Body of pancreas (tissue), 4 donors: ENCODE results near the gene COBL. TPM values are rescaled to one million over a fixed set of nuclear protein-coding genes. Genes with fewer than 3 reads are reported as not detected.

Source experiments
- ATAC-seq: fragments of 150-250 bp; one replicate; pipeline ENCODE4 v1.9.1; 2016
- DNase-seq, 4 donors: peaks; one replicate each; pipeline ENCODE4 v3.0.0-alpha.2; 2019
- H3K27ac ChIP-seq, 4 donors: fragments of 200-600 bp; sonication (generic); 1 replicate in 3 of 4; 2 replicates in 1 of 4; pipeline versions ENCODE4 v1.5.1 to v1.6.1; 2016 to 2019; ENCODE audit warnings: mild to moderate bottlenecking in 1 of 4, mixed read lengths in 1 of 4, moderate library complexity in 1 of 4
- H3K27me3 ChIP-seq, 2 donors: fragments of 200-600 bp; sonication (generic); one replicate each; pipeline ENCODE4 v1.6.0; 2016; ENCODE audit warnings: mild to moderate bottlenecking in 1 of 2
- H3K36me3 ChIP-seq, 2 donors: fragments of 200-600 bp; sonication (generic); replicated peaks in 1 of 2; 2 replicates each; pipeline ENCODE4 v1.5.1; 2016; ENCODE audit warnings: low read depth in 2 of 2; ENCODE audit not compliant: insufficient read depth in 1 of 2
- H3K4me1 ChIP-seq: fragments of 200-600 bp; sonication (generic); one replicate; pipeline ENCODE4 v1.6.0; 2016
- H3K4me3 ChIP-seq, 2 donors: fragments of 200-600 bp; sonication (generic); 1 replicate in 1 of 2; 2 replicates in 1 of 2; pipeline ENCODE4 v1.5.1; 2016 to 2019
- H3K9me3 ChIP-seq, 3 donors: fragments of 200-600 bp; sonication (generic); 1 replicate in 2 of 3; 2 replicates in 1 of 3; pipeline ENCODE4 v1.5.1; 2016
- POLR2A ChIP-seq, 3 donors: fragments of 450-650 bp; IDR thresholded peaks; one replicate each; pipeline ENCODE4 v1.6.1; 2016; ENCODE audit warnings: antibody characterized with exemption in 3 of 3, mild to moderate bottlenecking in 2 of 3
- WGBS, 2 donors: methylation state at CpG; one replicate each; pipeline ENCODE4 v1.1.5; 2017; 5-methylcytosine and 5-hydroxymethylcytosine counted together
- intact Hi-C: fragments of 100-400 bp; cut with DNase I; formaldehyde crosslinking; loops from one replicate; pipeline ENCODE4 v1.15.1; 2023
- total RNA-seq, 2 donors: library from RNA; depleted of rRNA; stranded (reverse); fragments of >200 nt; gene quantifications; one replicate each; pipeline ENCODE4 v1.1.0, GENCODE V29; 2016
- TF ChIP-seq, protein P1 (sequence below), 7 experiments: fragments of 450-650 bp in 4 of 7; fragments of 200-600 bp in 3 of 7; sonication (generic) in 3 of 7; IDR thresholded peaks; one replicate each; pipeline ENCODE4 v1.5.1; 2016 to 2019; ENCODE audit warnings: antibody characterized with exemption in 7 of 7

COBL gene
- total RNA-seq, 2 donors from 2014 or later: 22.3 to 25.4 TPM

DNA sequence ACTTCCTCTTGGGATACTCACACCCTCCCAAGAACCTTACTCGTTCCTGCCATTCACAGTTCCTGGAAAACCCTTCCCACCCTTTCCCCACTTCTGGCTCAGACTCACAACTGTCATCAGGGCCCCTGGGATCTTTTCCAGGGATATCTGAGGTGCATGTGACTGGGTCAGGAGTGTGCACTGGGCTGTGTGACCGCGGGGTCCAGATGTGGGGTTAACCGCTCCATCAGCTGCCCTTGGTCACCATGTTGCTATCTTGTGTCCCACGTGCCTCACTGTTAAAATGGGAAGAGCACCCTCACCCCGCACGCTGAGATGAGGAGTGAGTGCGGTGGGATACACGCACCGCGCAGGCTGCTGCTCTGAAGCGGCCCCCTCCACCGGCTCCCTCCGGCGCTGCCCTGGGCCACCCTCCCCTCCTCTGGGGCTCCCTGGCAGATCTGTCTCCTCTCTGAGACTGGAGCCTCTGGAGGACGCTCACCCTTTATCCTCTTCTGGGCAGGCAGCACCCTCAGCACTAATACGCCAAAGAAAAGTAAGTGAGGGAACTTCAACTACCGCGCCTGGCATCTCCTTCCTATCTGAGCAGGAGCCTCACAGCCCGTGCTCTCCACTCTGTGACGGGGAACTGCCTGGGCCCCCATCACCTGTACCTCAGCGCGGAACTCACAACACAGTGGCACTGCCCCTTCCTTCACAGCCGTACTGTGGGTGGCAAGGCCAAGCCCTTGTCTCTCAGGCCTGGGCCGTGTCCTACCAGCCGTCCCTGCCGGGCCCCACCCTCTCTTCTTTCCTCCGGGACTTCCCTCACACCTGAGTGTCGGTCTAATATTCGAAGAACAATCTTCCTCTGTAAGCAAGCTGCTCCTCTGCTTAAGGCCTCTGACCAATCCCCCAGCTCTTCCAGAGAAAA lies 15.6 kb downstream of the COBL start:
- DNase-seq: no peak
- Histone ChIP-seq H3K4me3 (no peak overlapping the region), H3K27ac (no peak overlapping the region), H3K36me3 (no peaks in the 10 kb centered on the region), H3K9me3 (no peaks in the 10 kb centered on the region), H3K4me1 (peaks cover 2% of the 10 kb centered on the region), H3K27me3 (no peaks in the 10 kb centered on the region)
- no peak for ATAC-seq
- no peak for TF ChIP-seq POLR2A (IDR thresholded peaks at IDR 0.05)
- TF ChIP-seq, protein P1, sequence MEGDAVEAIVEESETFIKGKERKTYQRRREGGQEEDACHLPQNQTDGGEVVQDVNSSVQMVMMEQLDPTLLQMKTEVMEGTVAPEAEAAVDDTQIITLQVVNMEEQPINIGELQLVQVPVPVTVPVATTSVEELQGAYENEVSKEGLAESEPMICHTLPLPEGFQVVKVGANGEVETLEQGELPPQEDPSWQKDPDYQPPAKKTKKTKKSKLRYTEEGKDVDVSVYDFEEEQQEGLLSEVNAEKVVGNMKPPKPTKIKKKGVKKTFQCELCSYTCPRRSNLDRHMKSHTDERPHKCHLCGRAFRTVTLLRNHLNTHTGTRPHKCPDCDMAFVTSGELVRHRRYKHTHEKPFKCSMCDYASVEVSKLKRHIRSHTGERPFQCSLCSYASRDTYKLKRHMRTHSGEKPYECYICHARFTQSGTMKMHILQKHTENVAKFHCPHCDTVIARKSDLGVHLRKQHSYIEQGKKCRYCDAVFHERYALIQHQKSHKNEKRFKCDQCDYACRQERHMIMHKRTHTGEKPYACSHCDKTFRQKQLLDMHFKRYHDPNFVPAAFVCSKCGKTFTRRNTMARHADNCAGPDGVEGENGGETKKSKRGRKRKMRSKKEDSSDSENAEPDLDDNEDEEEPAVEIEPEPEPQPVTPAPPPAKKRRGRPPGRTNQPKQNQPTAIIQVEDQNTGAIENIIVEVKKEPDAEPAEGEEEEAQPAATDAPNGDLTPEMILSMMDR (IDR thresholded peaks at IDR 0.05): no peak
- WGBS, 2 donors: 93 to 95% methylated on average over 21 to 30 of the region's 30 CpGs
- intact Hi-C loops: no loop called here

DNA sequence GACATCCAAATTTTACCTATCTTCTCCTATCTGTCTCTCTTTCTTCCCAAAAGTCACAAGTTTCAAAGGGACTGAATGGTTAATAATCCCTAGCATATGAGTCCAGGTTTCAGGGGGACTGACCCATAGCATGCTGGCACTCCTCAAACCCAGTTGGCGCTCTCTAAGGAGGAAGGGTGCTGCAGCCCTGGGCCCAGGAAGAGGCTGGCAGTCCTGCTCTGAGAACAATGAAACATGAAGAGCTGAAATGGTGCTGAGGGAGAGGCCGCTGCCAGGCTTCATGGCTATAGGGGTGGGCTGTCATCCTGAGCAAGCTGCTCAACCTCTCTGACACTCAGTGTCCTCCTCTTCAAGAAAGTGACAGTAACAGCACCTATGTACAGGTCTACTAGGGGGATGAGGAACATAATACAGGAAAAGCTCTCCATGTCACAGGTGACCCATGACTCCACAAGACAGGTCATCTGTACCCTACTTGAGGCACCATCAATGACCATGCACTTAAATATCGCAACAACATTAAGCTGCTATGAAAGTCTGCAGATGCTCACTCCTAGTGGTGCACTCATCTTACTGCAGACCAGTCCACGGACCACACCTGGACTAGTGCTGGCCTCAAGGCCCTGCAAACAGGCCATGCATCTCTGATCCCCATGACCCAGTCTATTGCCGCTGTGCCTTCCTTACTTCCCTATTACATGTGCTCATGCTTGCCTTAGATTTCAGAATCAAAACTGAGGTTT lies 17.0 kb downstream of the COBL start:
- no peaks in the 10 kb centered on the region for H3K36me3 ChIP-seq
- no peaks in the 10 kb centered on the region for H3K9me3 ChIP-seq
- no peak for DNase-seq
- H3K4me3 ChIP-seq: no peak overlapping the region
- intact Hi-C loops: no loop called here
- no peaks in the 10 kb centered on the region for H3K27me3 ChIP-seq
- no peak overlapping the region for H3K27ac ChIP-seq
- WGBS, 2 donors: 95% methylated on average over 5 of the region's 5 CpGs
- H3K4me1 ChIP-seq: peaks cover 9% of the 10 kb centered on the region
- TF ChIP-seq, protein P1 (IDR thresholded peaks at IDR 0.05): no peak
- TF ChIP-seq POLR2A (IDR thresholded peaks at IDR 0.05): no peak
- ATAC-seq: no peak

DNA sequence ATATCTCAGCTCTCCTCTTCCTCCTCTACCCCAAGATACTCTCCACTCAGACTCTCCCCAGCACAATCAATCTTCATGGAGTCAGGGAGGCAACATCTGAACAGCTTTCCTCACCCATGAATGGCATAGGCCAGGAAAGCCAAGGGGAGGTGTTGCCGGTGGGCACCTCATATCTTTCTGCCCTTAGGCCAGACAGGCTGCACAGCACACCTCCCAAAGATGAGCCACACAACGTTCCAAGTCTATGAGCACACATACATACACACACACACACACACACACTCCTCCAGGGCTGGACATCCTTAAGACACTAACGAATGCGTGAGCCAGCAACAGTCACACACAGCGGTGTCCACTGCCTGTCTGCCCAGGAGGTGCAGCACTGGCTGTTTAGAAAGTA lies 17.7 kb downstream of the COBL start:
- no peak overlapping the region for H3K4me3 ChIP-seq
- peaks cover 9% of the 10 kb centered on the region for H3K4me1 ChIP-seq
- DNase-seq (no peak), ATAC-seq (no peak)
- H3K36me3 ChIP-seq: no peaks in the 10 kb centered on the region
- 85 to 86% methylated on average over 5 of the region's 5 CpGs for WGBS, 2 donors
- no peaks in the 10 kb centered on the region for H3K27me3 ChIP-seq
- no peak overlapping the region for H3K27ac ChIP-seq
- intact Hi-C loops: no loop called here
- TF ChIP-seq, protein P1 (IDR thresholded peaks at IDR 0.05): no peak
- TF ChIP-seq POLR2A (IDR thresholded peaks at IDR 0.05): no peak
- H3K9me3 ChIP-seq: no peaks in the 10 kb centered on the region

DNA sequence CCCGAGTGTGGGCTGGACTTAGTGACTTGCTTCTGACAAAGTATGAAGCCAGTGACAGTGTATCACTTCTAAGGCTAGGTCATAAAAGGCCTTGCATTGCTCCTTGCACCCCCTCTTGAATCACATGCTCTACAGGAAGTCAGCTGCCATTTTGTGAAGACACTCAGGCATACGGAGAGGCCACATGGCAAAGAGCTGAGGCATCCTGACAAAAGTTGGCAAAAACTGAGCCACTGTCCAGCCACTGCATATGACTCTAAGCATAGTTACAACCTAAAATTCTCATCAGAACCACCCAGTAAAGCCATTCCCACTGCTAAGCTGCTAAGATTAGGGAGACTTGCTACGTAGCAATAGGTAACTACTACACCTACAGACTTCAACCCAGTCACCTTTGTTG lies 18.6 kb downstream of the COBL start:
- no peak for DNase-seq
- no peak for ATAC-seq

More for the DNA sequence above, 18.6 kb downstream of the COBL start:
- no peaks in the 10 kb centered on the region for H3K27me3 ChIP-seq
- H3K4me1 ChIP-seq: peaks cover 9% of the 10 kb centered on the region
- WGBS, 2 donors: 94 to 98% methylated on average over 3 of the region's 3 CpGs
- intact Hi-C loops: no loop called here
- no peaks in the 10 kb centered on the region for H3K36me3 ChIP-seq
- no peak for TF ChIP-seq POLR2A (IDR thresholded peaks at IDR 0.05)
- TF ChIP-seq, protein P1 (IDR thresholded peaks at IDR 0.05): no peak
- no peaks in the 10 kb centered on the region for H3K9me3 ChIP-seq
- H3K27ac ChIP-seq: no peak overlapping the region
- no peak overlapping the region for H3K4me3 ChIP-seq
